GM12874 (cell line): ENCODE data around the gene CASQ2.

Experiments used
- TF ChIP-seq, protein P1 (sequence below): IDR thresholded peaks from 2 replicates; pipeline ENCODE4 v1.5.1; 2011; ENCODE audit warnings: low read depth, mild to moderate bottlenecking, control low read depth, low read length, moderate library complexity; ENCODE audit not compliant: insufficient read depth

The CASQ2 gene

DNA sequence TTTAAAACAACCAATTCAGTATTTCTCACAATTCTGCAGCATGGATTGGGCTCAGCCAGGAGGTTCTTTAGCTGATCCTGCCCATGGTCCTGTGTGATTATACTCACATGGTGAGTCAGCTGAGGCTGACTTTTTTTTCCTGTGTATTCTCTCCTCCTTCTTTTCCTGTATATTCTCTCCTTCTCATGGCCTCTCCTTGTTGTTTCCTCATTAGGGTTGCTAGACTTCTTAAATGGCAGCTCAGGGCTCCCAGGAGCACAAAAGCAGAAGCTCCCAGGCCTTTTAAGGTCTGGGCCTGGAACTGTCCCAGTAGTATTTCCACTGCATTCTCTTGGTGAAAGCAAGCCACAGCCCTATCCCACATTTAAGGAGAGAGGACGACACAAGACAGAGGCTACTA lies 99.9 kb downstream of the CASQ2 start:
- TF ChIP-seq, protein P1, sequence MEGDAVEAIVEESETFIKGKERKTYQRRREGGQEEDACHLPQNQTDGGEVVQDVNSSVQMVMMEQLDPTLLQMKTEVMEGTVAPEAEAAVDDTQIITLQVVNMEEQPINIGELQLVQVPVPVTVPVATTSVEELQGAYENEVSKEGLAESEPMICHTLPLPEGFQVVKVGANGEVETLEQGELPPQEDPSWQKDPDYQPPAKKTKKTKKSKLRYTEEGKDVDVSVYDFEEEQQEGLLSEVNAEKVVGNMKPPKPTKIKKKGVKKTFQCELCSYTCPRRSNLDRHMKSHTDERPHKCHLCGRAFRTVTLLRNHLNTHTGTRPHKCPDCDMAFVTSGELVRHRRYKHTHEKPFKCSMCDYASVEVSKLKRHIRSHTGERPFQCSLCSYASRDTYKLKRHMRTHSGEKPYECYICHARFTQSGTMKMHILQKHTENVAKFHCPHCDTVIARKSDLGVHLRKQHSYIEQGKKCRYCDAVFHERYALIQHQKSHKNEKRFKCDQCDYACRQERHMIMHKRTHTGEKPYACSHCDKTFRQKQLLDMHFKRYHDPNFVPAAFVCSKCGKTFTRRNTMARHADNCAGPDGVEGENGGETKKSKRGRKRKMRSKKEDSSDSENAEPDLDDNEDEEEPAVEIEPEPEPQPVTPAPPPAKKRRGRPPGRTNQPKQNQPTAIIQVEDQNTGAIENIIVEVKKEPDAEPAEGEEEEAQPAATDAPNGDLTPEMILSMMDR = no peak

DNA sequence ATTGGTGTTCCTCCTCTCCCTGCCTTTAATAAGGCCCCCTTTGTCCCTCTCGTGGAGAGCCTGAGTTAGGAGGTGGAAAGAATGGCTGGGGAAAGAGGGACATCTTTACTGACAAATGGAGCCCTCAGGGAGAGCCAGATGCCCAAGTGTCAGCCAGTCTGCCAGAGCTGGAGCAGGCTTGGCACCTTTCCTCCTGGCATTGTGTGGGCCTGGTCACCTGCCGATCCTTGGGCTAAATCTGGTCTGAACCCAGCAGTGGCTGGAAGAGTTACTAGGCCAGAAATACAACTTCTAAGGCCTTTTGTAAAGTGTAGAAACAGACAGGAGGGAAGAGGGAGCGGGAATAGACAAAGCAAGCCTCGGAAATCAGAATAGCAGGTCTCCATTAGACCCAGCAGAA lies 101.8 kb downstream of the CASQ2 start:
- TF ChIP-seq, protein P1 = no peak

DNA sequence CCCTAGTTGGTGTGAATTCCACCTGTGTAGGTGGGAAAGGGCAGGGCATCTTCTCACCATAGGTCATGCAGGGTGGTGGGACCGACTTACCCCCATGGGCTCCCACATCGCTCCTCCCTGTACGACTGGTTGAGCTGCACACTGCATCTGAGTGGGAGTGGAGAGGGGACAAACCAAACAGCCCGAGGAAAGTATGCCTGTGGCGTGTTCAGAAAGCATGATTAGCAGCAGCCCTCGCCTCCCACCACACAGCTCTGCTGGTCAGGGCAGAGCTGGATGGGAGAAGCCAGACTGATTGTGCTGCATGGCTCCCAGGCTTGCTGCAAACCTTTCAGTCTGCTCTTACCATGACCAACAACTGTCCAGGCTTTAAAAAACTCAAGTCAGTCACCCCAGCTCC lies 102.3 kb downstream of the CASQ2 start:
- TF ChIP-seq, protein P1 = no peak

DNA sequence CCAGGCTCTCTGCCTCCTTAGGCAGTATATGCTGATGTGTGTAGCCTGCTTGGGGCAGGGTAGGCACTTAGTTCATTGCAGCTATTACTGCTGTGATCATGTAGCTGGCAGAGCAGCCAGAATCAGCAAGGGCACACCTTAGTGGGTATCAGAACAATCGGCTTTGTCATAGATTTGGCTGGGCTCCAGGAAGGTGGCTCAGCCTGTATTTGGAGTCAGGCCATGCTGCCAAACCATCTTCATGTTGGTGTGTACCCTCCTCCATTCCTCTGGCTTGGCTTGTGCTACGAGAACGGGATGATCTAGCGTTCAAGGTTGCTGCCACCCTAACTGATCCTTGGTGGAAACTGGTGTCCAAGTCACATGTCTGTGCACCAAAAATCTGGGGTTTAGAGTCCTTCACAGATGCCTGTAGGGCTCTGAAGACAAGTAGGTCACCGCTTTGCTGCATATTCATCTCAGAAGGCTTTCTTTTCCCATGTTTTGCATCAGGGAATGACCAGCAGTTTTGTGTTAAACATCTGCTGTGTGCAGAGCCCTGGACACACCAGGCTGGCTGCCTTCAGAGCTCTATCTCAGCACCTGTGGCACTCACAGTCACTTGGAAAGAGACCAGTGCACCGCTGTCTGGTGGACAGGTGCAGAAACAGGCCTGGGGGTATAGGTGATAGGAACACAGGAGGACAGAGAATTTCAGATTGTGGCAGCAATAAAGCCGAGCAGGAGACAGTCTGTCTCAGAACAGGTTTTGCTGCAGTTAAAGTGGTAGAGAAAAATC lies 103.0 kb downstream of the CASQ2 start:
- TF ChIP-seq, protein P1 = no peak

DNA sequence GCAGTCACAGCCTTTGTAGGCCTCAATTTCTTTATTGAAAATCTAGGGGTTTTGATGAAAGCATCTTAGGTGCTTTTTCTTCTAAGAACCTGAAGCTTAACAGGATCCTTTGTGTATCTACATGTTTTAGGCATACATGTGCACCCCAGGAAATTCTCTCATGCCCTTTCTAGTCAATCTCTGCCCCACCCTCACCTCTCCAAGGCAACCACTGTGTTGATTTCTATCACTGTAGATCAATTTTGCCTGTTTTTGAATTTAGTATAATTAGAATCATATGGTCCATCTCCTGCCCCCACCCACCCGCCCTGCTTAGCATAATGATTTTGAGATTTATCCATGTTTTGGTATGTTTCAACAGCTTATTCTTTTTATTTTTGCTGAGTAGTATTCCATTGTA lies 107.4 kb downstream of the CASQ2 start:
- TF ChIP-seq, protein P1 = no peak

DNA sequence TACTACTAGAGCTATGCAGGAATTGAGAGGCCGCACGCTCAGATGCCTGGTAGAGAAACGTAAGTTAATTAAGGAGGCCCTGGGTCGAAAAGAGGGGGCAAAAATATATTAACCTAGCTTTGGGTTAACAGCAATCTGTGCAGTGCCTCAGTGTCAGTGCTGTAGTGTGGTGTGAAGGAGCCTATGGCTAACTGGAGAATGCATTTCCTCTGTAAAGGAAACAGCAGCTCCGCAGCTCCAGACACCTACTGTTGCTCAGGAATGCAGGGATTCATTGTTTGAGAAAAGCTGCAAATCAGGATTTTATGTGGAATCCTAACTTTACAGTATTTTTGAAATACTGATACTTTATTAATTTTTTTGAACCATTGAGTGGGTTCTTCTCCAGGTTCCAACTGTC lies 108.4 kb downstream of the CASQ2 start:
- TF ChIP-seq, protein P1 = no peak

DNA sequence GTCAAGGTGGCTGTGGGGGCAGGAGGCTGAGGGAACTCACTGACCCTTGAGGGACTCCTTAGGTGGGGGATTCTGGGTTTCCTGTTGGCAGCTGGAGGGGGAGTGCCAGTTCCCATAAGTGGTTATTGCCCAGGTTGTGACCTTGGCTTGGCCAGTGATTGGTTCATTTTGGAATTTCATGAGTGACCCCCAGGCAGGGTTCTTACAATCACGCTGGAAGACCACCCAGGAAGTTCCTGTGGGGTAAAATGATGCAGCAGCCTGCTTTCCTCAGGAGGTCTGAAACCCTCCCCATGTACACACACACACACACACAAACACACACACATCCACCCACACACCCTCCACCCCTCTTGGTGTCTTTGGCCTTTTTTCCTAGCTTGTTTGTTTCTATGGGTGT lies 109.9 kb downstream of the CASQ2 start:
- TF ChIP-seq, protein P1 = no peak
